HUES48 (cell line): ENCODE results near the gene TSPAN9.

Experiments used
- H3K27ac ChIP-seq: one replicate; pipeline ENCODE4 v1.7.0; 2013; ENCODE audit warnings: low read depth, low read length, inconsistent platforms
- H3K27me3 ChIP-seq: 2 replicates; pipeline ENCODE4 v1.6.1; 2013; ENCODE audit warnings: mild to moderate bottlenecking, low read length; ENCODE audit not compliant: control insufficient read depth, insufficient read depth
- H3K36me3 ChIP-seq: 2 replicates; pipeline ENCODE4 v1.6.1; 2013; ENCODE audit warnings: low read length; ENCODE audit not compliant: control insufficient read depth, insufficient read depth
- H3K4me1 ChIP-seq: 2 replicates; pipeline ENCODE4 v1.6.1; 2013; ENCODE audit warnings: mild to moderate bottlenecking, low read length; ENCODE audit not compliant: control insufficient read depth, insufficient read depth
- H3K4me3 ChIP-seq: 2 replicates; pipeline ENCODE4 v1.5.1; 2013; ENCODE audit warnings: mild to moderate bottlenecking, low read depth, low read length
- H3K9ac ChIP-seq: 2 replicates; pipeline ENCODE4 v1.6.1; 2013; ENCODE audit warnings: mild to moderate bottlenecking, low read depth, low read length, moderate library complexity
- H3K9me3 ChIP-seq: 2 replicates; pipeline ENCODE4 v1.6.1; 2013; ENCODE audit warnings: low read length; ENCODE audit not compliant: control insufficient read depth, insufficient read depth

The TSPAN9 gene

GRCh38 chr12:3036901-3037600, 40.1 kb upstream of the TSPAN9 start:
- Histone ChIP-seq H3K4me3 (no peak overlapping the region), H3K36me3 (peaks cover 76% of the 10 kb centered on the region), H3K27ac (no peak overlapping the region), H3K4me1 (0 out of 2 replicates have a peak, but pooled peaks cover 4% of the 10 kb centered on the region), H3K27me3 (no peaks in the 10 kb centered on the region), H3K9me3 (no peaks in the 10 kb centered on the region), H3K9ac (no peak overlapping the region)

GRCh38 chr12:3038166-3038565, 39.0 kb upstream of the TSPAN9 start:
- no peaks in the 10 kb centered on the region for H3K9me3 ChIP-seq
- no peaks in the 10 kb centered on the region for H3K27me3 ChIP-seq
- H3K27ac ChIP-seq: no peak overlapping the region
- no peak overlapping the region for H3K9ac ChIP-seq
- no peak overlapping the region for H3K4me3 ChIP-seq
- H3K36me3 ChIP-seq: peaks cover 76% of the 10 kb centered on the region
- 0 out of 2 replicates have a peak, but pooled peaks cover 4% of the 10 kb centered on the region for H3K4me1 ChIP-seq

GRCh38 chr12:3038926-3039510, 38.2 kb upstream of the TSPAN9 start:
- no peaks in the 10 kb centered on the region for H3K27me3 ChIP-seq
- H3K9ac ChIP-seq: no peak overlapping the region
- H3K36me3 ChIP-seq: peaks cover 79% of the 10 kb centered on the region
- no peaks in the 10 kb centered on the region for H3K9me3 ChIP-seq
- H3K27ac ChIP-seq: no peak overlapping the region
- H3K4me3 ChIP-seq: no peak overlapping the region
- H3K4me1 ChIP-seq: 0 out of 2 replicates have a peak, but pooled peaks cover 4% of the 10 kb centered on the region

GRCh38 chr12:3040026-3040656, 37.0 kb upstream of the TSPAN9 start:
- Histone ChIP-seq H3K27ac (no peak overlapping the region), H3K36me3 (peaks cover 77% of the 10 kb centered on the region), H3K4me1 (0 out of 2 replicates have a peak, but pooled peaks cover 4% of the 10 kb centered on the region)

GRCh38 chr12:3040663-3041544, 36.3 kb upstream of the TSPAN9 start:
- Histone ChIP-seq H3K36me3 (peaks cover 69% of the 10 kb centered on the region), H3K27ac (peak overlapping the region; percentile 17), H3K27me3 (no peaks in the 10 kb centered on the region), H3K4me3 (no peak overlapping the region), H3K4me1 (0 out of 2 replicates have a peak, but pooled peaks cover 2% of the 10 kb centered on the region), H3K9me3 (no peaks in the 10 kb centered on the region), H3K9ac (no peak overlapping the region)

More at GRCh38 chr12:3040026-3040656, 37.0 kb upstream of the TSPAN9 start:
- H3K4me3 ChIP-seq: no peak overlapping the region
- H3K9me3 ChIP-seq: no peaks in the 10 kb centered on the region
- H3K27me3 ChIP-seq: no peaks in the 10 kb centered on the region
- H3K9ac ChIP-seq: no peak overlapping the region

GRCh38 chr12:3041558-3042164, 35.5 kb upstream of the TSPAN9 start:
- H3K9me3 ChIP-seq: no peaks in the 10 kb centered on the region
- no peak overlapping the region for H3K4me3 ChIP-seq
- H3K9ac ChIP-seq: no peak overlapping the region
- H3K27ac ChIP-seq: no peak overlapping the region
- H3K4me1 ChIP-seq: no peaks in the 10 kb centered on the region
- H3K27me3 ChIP-seq: no peaks in the 10 kb centered on the region
- peaks cover 63% of the 10 kb centered on the region for H3K36me3 ChIP-seq

- H3K4me1 ChIP-seq: no peaks in the 10 kb centered on the region
- H3K36me3 ChIP-seq: peaks cover 56% of the 10 kb centered on the region
- H3K4me3 ChIP-seq: no peak overlapping the region
- no peak overlapping the region for H3K9ac ChIP-seq
- no peaks in the 10 kb centered on the region for H3K9me3 ChIP-seq
- H3K27ac ChIP-seq: no peak overlapping the region
- H3K27me3 ChIP-seq: no peaks in the 10 kb centered on the region
These were observed 34.8 kb upstream of the TSPAN9 start for GRCh38 chr12:3042394-3042793.

GRCh38 chr12:3042826-3043225, 34.4 kb upstream of the TSPAN9 start:
- Histone ChIP-seq H3K9me3 (no peaks in the 10 kb centered on the region), H3K4me1 (peaks cover 3% of the 10 kb centered on the region; the same call in 1 of the 2 replicates), H3K27ac (no peak overlapping the region), H3K9ac (no peak overlapping the region), H3K36me3 (peaks cover 52% of the 10 kb centered on the region), H3K4me3 (no peak overlapping the region), H3K27me3 (no peaks in the 10 kb centered on the region)

GRCh38 chr12:3043406-3043805, 33.8 kb upstream of the TSPAN9 start:
- no peaks in the 10 kb centered on the region for H3K9me3 ChIP-seq
- no peak overlapping the region for H3K27ac ChIP-seq
- no peaks in the 10 kb centered on the region for H3K27me3 ChIP-seq
- H3K36me3 ChIP-seq: peaks cover 46% of the 10 kb centered on the region
- no peak overlapping the region for H3K4me3 ChIP-seq
- H3K4me1 ChIP-seq: peaks cover 5% of the 10 kb centered on the region; the same call in 1 of the 2 replicates
- no peak overlapping the region for H3K9ac ChIP-seq

- Histone ChIP-seq H3K9ac (no peak overlapping the region), H3K27me3 (no peaks in the 10 kb centered on the region), H3K4me3 (no peak overlapping the region), H3K36me3 (peaks cover 38% of the 10 kb centered on the region), H3K27ac (no peak overlapping the region), H3K9me3 (no peaks in the 10 kb centered on the region), H3K4me1 (peaks cover 5% of the 10 kb centered on the region; the same call in 1 of the 2 replicates)
These were observed 33.0 kb upstream of the TSPAN9 start for GRCh38 chr12:3044141-3044630.
